DND-41 (cell line): Measurements from ENCODE around the gene ZMIZ1.
A peak's percentile ranks its signal among the peaks of the same experiment; 100 is the strongest.

Source experiments
- ATAC-seq: fragments of 200-7000 bp; cut with Tn5 transposase; 3 replicates; pipeline ENCODE4 v1.9.1; 2021; ENCODE audit warnings: low read depth; ENCODE audit not compliant: insufficient read depth
- DNase-seq: peaks from one replicate; pipeline ENCODE4 v3.0.0-alpha.2; 2020
- H2AFZ ChIP-seq: 2 replicates; pipeline ENCODE4 v1.6.0; 2012; ENCODE audit warnings: low read depth, low read length
- H3K27ac ChIP-seq: 2 replicates; pipeline ENCODE4 v1.5.1; 2012; ENCODE audit warnings: low read length, inconsistent platforms
- H3K27me3 ChIP-seq: fragments of 200-600 bp; sonication (generic); 2 replicates; pipeline ENCODE4 v1.6.0; 2012; ENCODE audit warnings: low read length, mild to moderate bottlenecking, inconsistent platforms; ENCODE audit not compliant: insufficient read depth, poor library complexity
- H3K36me3 ChIP-seq: 2 replicates; pipeline ENCODE4 v1.5.1; 2012; ENCODE audit warnings: low read length, inconsistent platforms; ENCODE audit not compliant: insufficient read depth
- H3K4me1 ChIP-seq: 2 replicates; pipeline ENCODE4 v1.5.1; 2012; ENCODE audit warnings: mild to moderate bottlenecking, low read length; ENCODE audit not compliant: insufficient read depth
- H3K4me2 ChIP-seq: 2 replicates; pipeline ENCODE4 v1.6.0; 2012; ENCODE audit warnings: mild to moderate bottlenecking, moderate library complexity, low read length, inconsistent platforms; ENCODE audit not compliant: insufficient read depth
- H3K4me3 ChIP-seq, 2 experiments: fragments of 200-600 bp in 1 of 2; shearing (Covaris generic) in 1 of 2; 2 replicates each; pipeline ENCODE4 v1.5.1; 2012 to 2016; ENCODE audit warnings: inconsistent platforms in 2 of 2, low read length in 2 of 2, mild to moderate bottlenecking in 2 of 2, low read depth in 1 of 2, moderate library complexity in 1 of 2
- H3K79me2 ChIP-seq: 2 replicates; pipeline ENCODE4 v1.6.0; 2012; ENCODE audit warnings: low read length, inconsistent platforms; ENCODE audit not compliant: insufficient read depth
- H3K9ac ChIP-seq: 2 replicates; pipeline ENCODE4 v1.6.0; 2012; ENCODE audit warnings: low read depth, mild to moderate bottlenecking, inconsistent platforms, low read length, moderate library complexity
- H3K9me3 ChIP-seq: 2 replicates; pipeline ENCODE4 v1.5.1; 2012; ENCODE audit warnings: low read length, moderate library complexity, mild to moderate bottlenecking, inconsistent platforms; ENCODE audit not compliant: insufficient read depth, severe bottlenecking
- H4K20me1 ChIP-seq: 2 replicates; pipeline ENCODE4 v1.6.0; 2012; ENCODE audit warnings: low read length; ENCODE audit not compliant: insufficient read depth
- CTCF ChIP-seq: IDR thresholded peaks from 2 replicates; pipeline ENCODE4 v1.5.1; 2012; ENCODE audit warnings: borderline replicate concordance, low read length, moderate library complexity, mild to moderate bottlenecking; ENCODE audit not compliant: poor library complexity, severe bottlenecking; ENCODE audit errors: extremely low read depth
- EZH2 ChIP-seq: IDR thresholded peaks from 3 replicates; pipeline ENCODE4 v1.6.1; 2012; ENCODE audit warnings: borderline replicate concordance, low read depth, mild to moderate bottlenecking, moderate library complexity, low read length, inconsistent platforms; ENCODE audit not compliant: severe bottlenecking

The ZMIZ1 gene

GRCh38 chr10:79150444-79150754 lies 81.6 kb downstream of the ZMIZ1 start:
- Histone ChIP-seq H3K27ac (0 out of 2 replicates have a peak overlapping the region, but pooled peaks have one; percentile 11), H3K4me1 (peaks cover 43% of the 10 kb centered on the region), H3K36me3 (peaks cover 29% of the 10 kb centered on the region), H3K4me2 (no peak overlapping the region), H3K9ac (no peak overlapping the region), H3K9me3 (no peaks in the 10 kb centered on the region), H3K27me3 (no peaks in the 10 kb centered on the region), H2AFZ (no peak overlapping the region), H4K20me1 (peaks cover 22% of the 10 kb centered on the region), H3K4me3 (no peak overlapping the region), H3K79me2 (peaks cover 11% of the 10 kb centered on the region)
- no peak for ATAC-seq
- no peak for DNase-seq
- no peak for TF ChIP-seq EZH2
- TF ChIP-seq CTCF, result no peak

GRCh38 chr10:79152423-79152817 lies 83.7 kb downstream of the ZMIZ1 start:
- Histone ChIP-seq H3K9ac (no peak overlapping the region), H3K4me3 (no peak overlapping the region), H3K27ac (no peak overlapping the region), H3K79me2 (peaks cover 15% of the 10 kb centered on the region), H3K4me2 (no peak overlapping the region), H2AFZ (no peak overlapping the region), H3K4me1 (peaks cover 23% of the 10 kb centered on the region), H3K27me3 (no peaks in the 10 kb centered on the region), H3K9me3 (no peaks in the 10 kb centered on the region), H4K20me1 (peaks cover 35% of the 10 kb centered on the region), H3K36me3 (peaks cover 23% of the 10 kb centered on the region)
- TF ChIP-seq EZH2 (no peak), CTCF (no peak)
- DNase-seq (no peak), ATAC-seq (no peak)

- H3K27me3 ChIP-seq, result no peaks in the 10 kb centered on the region
- no peak overlapping the region for H3K4me3 ChIP-seq
- H3K27ac ChIP-seq, result 0 out of 2 replicates have a peak overlapping the region, but pooled peaks have one; percentile 8
- ATAC-seq (no peak), DNase-seq (no peak)
- no peak overlapping the region for H3K9ac ChIP-seq
- H4K20me1 ChIP-seq, result peaks cover 41% of the 10 kb centered on the region
- peaks cover 10% of the 10 kb centered on the region for H3K4me1 ChIP-seq
- H3K36me3 ChIP-seq, result peaks cover 15% of the 10 kb centered on the region
- no peaks in the 10 kb centered on the region for H3K9me3 ChIP-seq
- H3K4me2 ChIP-seq, result no peak overlapping the region
- TF ChIP-seq EZH2 (no peak), CTCF (no peak)
- peaks cover 10% of the 10 kb centered on the region for H3K79me2 ChIP-seq
- H2AFZ ChIP-seq, result no peak overlapping the region
These were observed 85.0 kb downstream of the ZMIZ1 start for GRCh38 chr10:79153745-79154144.
